GM18511 (cell line): ENCODE results near the gene TXNDC17.
"Not testable (repeated sequence)": the region's sequence is repeated elsewhere in the genome, so short reads cannot be mapped to it uniquely, and the experiment has no call there.

Experiments used
- ATAC-seq: cut with Tn5 transposase; IDR thresholded peaks from one replicate; pipeline ENCODE4 v1.9.1; 2021; ENCODE audit warnings: mild to moderate bottlenecking, moderate library complexity; ENCODE audit not compliant: unreplicated experiment

TXNDC17 gene

GRCh38 chr17:6660101-6660500 is 19.2 kb downstream of the TXNDC17 start:
- no peak for ATAC-seq

DNA sequence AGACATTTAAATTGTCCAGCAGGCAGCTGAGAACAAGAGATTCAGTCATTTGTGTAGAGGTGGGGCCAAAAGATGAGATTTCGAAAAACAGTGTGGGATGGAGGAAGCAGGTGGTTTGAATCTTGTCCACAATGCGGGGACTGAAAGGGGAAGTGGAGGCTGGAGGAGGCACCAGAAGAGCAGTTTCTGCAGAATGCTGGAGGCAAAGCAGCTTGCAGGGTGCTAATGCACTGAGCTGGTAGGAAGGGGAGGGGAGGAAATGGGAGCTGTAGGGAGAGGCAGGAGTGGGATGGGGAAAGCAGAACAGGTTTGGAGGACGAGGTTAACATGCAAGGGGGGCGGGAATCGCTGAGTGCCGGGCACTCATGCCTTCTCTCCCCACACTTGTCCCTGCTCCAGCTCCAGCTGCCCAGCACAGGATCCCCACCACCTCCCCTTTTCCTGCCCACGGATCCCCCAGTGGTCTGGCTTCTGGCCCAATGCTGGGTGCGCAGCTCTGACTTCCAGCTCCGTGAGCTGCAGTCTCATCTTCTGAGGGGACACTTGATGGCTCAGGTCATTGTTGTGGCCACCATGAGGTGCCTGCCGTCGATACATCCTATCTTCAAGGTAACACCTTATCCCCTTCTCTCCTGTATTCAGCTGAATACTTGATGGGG is 20.1 kb downstream of the TXNDC17 start:
- peak; percentile 84 for ATAC-seq

DNA sequence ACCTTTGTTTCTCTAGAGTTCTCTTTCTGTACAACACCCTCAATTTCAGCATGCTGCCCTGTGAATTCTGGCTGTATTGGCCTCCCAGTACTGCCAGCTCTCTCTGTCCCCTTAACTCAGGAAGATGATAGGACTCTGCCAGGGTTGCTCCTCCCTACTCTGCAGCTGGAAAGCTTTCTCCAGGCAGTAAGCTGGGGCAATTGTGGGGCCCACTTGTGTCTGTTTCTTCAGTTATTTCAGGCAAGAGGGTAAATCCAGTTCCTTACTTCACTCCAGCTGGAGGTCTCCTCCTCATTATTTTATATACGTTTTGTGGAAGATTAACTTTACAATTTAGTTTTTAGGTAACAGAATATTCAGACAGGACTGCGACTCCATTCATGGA is 20.6 kb downstream of the TXNDC17 start:
- ATAC-seq: no peak

GRCh38 chr17:6663200-6663599 is 22.3 kb downstream of the TXNDC17 start:
- not testable (repeated sequence) for ATAC-seq

DNA sequence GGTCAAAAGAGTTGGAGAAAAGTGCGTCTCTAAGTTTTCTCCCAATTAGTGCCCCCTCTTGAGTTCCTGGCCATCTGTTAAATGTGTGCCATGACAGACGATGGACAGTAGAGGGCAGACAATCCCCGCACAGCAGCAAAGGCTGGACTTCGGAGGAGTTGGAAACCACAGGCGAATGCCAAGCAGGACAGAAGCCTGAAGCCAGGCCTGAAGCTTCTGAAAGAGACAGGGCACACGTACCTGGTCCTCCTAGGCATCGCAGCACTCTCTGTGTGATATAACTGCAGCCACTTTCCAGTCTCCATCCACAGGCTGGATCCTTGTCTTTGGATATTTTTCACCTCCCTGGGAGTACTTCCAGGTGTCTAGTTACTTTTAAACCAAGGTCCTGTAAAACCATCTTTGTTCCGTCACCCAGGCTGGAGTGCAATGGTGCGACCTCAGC is 25.2 kb downstream of the TXNDC17 start:
- ATAC-seq: no peak

DNA sequence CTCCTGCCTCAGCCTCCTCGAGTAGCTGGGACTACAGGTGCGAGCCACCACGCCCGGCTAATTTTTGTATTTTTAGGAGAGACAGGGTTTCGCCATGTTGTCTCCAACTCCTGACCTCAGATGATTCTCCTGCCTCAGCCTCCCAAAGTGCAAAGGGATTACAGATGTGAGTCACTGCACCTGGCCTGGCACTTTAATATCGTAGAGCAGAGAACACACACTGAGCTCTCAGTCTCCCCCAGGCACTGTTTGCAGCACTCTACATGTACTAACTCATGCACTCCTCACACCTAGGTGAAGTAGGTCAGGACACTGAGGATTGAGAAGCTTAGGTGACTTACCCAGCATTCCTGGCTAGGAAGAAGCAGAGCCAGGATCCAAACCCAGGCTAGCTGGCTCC is 25.7 kb downstream of the TXNDC17 start:
- ATAC-seq: no peak

DNA sequence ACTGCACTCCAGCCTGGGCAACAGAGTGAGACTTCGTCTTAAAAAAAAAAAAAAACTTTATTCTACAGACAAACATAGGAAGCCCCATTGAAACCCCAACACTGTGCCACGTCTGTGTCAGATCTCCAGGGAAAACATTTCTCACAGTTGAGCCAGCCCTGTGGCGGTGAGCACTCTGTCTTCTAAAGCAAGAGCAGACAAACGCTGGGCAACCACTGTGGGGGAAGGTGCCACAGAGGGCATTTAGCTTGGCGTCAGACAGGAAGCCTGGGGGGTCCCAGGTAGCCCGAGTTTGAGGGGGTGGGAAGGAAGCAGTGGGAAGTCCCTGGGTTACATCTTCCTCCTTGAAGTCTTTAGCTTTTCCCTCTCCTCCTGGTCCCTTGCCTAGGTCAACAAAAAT is 26.7 kb downstream of the TXNDC17 start:
- no peak for ATAC-seq

GRCh38 chr17:6668219-6668618 is 27.4 kb downstream of the TXNDC17 start:
- no peak for ATAC-seq

GRCh38 chr17:6668727-6669425 is 28.0 kb downstream of the TXNDC17 start:
- no peak for ATAC-seq

DNA sequence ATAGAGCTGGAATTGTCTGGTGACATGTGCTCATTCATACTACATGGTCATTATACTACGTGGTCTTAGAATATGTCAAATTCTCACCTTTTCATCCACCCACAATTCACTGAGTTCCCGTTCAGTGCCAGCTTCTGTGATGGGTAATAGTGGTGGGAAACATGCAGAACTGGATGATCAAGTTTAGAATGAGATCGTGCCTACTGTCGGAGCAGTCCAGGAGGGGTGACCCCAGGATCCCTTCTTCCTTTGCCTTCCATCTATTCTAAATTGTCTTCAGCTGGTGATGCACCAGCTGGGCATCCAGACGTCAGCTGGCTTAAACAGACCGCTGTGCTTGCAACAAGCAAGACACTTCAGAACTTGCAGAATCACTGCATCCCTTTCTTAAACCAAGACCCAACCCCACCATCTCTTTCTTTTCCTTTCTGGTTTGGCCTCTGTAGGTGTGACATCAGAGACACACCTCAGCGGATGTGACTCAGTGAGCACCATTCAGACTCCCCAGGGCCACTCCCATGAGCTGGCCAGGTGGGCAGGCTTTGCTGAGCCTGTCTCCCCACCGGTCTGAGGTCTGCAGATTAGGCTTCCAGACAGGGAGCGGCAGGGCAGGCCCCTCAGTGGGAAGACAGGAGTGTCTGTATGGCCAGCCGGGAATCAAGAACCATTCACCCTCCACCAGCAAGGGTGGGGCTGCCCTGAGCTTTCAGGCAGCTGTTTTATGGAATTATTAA is 28.8 kb downstream of the TXNDC17 start:
- no peak for ATAC-seq

GRCh38 chr17:6670571-6670970 is 29.7 kb downstream of the TXNDC17 start:
- ATAC-seq: no peak

DNA sequence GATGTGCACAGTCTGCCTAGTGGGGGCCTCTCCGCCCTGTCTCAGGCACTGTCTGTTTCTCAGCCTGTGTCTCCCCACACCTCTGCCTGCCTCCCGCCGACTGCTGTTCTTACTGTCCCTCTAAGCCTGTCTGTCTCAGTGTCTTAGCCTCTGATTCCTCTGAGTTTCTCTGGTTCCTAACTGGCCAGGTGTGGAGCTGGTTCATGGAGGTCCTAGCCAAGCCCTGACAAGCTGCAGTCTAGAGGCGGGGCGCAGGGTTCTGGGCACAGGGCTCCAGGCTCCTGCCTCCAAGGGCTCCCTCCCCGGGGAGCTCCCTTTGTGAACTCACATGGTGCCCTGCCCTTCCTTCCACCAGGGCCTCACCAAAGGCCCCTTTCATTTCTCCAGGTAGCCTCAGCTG is 30.1 kb downstream of the TXNDC17 start:
- ATAC-seq: no peak

- no peak for ATAC-seq
Observed at GRCh38 chr17:6671431-6671830, 30.6 kb downstream of the TXNDC17 start.

- ATAC-seq: no peak
Observed at GRCh38 chr17:6674586-6674985, 33.7 kb downstream of the TXNDC17 start.

- ATAC-seq: no peak
Observed at GRCh38 chr17:6675201-6675825, 34.5 kb downstream of the TXNDC17 start.

GRCh38 chr17:6676802-6677157 is 35.9 kb downstream of the TXNDC17 start:
- ATAC-seq: no peak

- ATAC-seq: no peak
Observed at GRCh38 chr17:6677158-6677831, 36.4 kb downstream of the TXNDC17 start.

DNA sequence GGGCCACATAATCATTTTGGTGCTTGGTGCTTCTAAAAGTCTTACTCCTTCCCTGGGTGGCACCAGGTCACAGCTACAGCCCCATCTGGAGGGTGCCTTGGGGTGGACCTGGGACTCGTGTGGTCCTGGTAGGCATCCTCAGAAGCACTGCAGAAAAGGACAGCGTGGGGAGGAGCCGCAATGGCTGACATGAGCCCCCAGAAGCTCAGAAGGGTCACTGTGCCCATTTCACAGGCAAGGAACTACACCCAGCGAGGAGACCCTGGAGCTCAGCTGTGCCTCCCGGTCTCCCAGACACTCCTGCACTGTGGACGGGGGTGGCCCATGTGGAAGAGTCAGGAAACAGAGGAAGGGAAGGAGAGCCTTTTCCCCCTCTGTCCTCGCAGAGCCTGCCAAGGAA is 37.1 kb downstream of the TXNDC17 start:
- no peak for ATAC-seq

- no peak for ATAC-seq
Observed at GRCh38 chr17:6679241-6679640, 38.4 kb downstream of the TXNDC17 start.

DNA sequence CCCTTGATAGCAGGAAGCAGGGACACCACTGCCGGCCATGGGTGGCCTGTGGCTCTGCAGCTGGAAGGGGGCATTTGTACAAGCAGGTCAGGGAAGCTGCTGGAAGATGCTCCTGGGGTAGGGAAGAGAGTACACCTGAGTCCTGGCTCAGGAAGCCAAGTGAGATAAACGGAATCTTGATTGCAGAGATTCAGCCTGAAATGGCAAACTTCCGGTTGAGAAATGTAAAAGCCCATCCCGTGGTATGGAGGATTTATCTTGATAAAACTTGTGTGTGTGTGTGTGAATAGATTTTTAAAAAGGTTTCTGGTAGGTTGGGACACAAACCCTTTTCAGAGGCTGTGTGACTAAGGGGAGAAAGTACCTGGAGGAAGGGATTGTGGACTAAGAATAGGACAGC is 40.3 kb downstream of the TXNDC17 start:
- no peak for ATAC-seq

GRCh38 chr17:6681671-6682070 is 40.8 kb downstream of the TXNDC17 start:
- ATAC-seq: no peak
